Measurements from ENCODE around the gene KRTAP10-8. TPM values are rescaled to one million over a fixed set of nuclear protein-coding genes. Genes with fewer than 3 reads are reported as not detected.

Gene KRTAP10-8
- total and polyA plus RNA-seq, 2 experiments from 2014 or later = not detected

- TF ChIP-seq ZNF462 (CRISPR knock-in tag; IDR thresholded peaks at IDR 0.05) (no peak), STAT1 (IDR thresholded peaks at IDR 0.05; ENCODE audit: unreplicated experiment) (no peak), EZH2phosphoT487 (IDR thresholded peaks at IDR 0.05; ENCODE audit: unreplicated experiment) (no peak), ZNF114 (CRISPR knock-in tag; IDR thresholded peaks at IDR 0.05) (no peak), CREB1 (CRISPR knock-in tag; IDR thresholded peaks at IDR 0.05; ENCODE audit: low read depth) (no peak), CTCF (conservative IDR thresholded peaks at IDR 0.05; ENCODE audit: low read depth in 2 of 2) (no peak), NANOG (IDR thresholded peaks at IDR 0.05; ENCODE audit: borderline replicate concordance) (no peak), POLR2AphosphoS5 (IDR thresholded peaks at IDR 0.05; ENCODE audit: low read depth) (no peak), ETS1 (IDR thresholded peaks at IDR 0.05) (no peak)
Measured at GRCh38 chr21:44575307-44576024, 36.4 kb upstream of the KRTAP10-8 start (continued).
